Breast epithelium (tissue), 4 donors: ENCODE results near the gene TSR3. TPM values are rescaled to one million over a fixed set of nuclear protein-coding genes. Genes with fewer than 3 reads are reported as not detected.

ENCODE experiments used
- DNase-seq, 2 donors: peaks; one replicate each; pipeline ENCODE4 v3.0.0-alpha.2; 2019; ENCODE audit warnings: low spot score in 2 of 2
- H3K27ac ChIP-seq, 2 donors: fragments of 200-600 bp; sonication (generic) in 1 of 2; one replicate each; pipeline ENCODE4 v1.5.1; 2016 to 2019; ENCODE audit warnings: mild to moderate bottlenecking in 1 of 2
- H3K27me3 ChIP-seq, 2 donors: fragments of 200-600 bp; sonication (generic) in 1 of 2; one replicate each; pipeline versions ENCODE4 v1.5.1 to v1.6.0; 2017 to 2019; ENCODE audit warnings: control low read depth in 1 of 2, mild to moderate bottlenecking in 1 of 2
- H3K36me3 ChIP-seq: fragments of 200-600 bp; one replicate; pipeline ENCODE4 v1.5.1; 2019
- H3K4me1 ChIP-seq, 2 donors: fragments of 200-600 bp; sonication (generic); one replicate each; pipeline ENCODE4 v1.5.1; 2016 to 2019; ENCODE audit warnings: control low read depth in 1 of 2
- H3K4me3 ChIP-seq, 3 donors: fragments of 200-600 bp; sonication (generic); 1 replicate in 2 of 3; 2 replicates in 1 of 3; pipeline ENCODE4 v1.5.1; 2016 to 2019; ENCODE audit warnings: mild to moderate bottlenecking in 3 of 3, moderate library complexity in 2 of 3
- H3K9me3 ChIP-seq, 2 donors: fragments of 200-600 bp; sonication (generic) in 1 of 2; one replicate each; pipeline ENCODE4 v1.5.1; 2016 to 2019; ENCODE audit warnings: control low read depth in 1 of 2
- POLR2A ChIP-seq: fragments of 450-650 bp; IDR thresholded peaks from one replicate; pipeline ENCODE4 v1.6.1; 2016; ENCODE audit warnings: antibody characterized with exemption, mild to moderate bottlenecking, moderate library complexity
- POLR2AphosphoS5 ChIP-seq, 3 donors: sonication (generic); formaldehyde crosslinking; IDR thresholded peaks; one replicate each; pipeline ENCODE4 v1.6.1; 2017; ENCODE audit warnings: antibody characterized with exemption in 3 of 3
- intact Hi-C: fragments of 100-400 bp; cut with DNase I; formaldehyde crosslinking; loops from one replicate; pipeline ENCODE4 v1.15.1; 2023; ENCODE audit warnings: low total_unique reads
- total RNA-seq, 3 donors: library from RNA; depleted of rRNA; stranded (reverse); fragments of >200 nt; gene quantifications; one replicate each; pipeline ENCODE4 v1.1.0, GENCODE V29; 2016
- TF ChIP-seq, protein P1 (sequence below), 3 donors: fragments of 450-650 bp; IDR thresholded peaks; one replicate each; pipeline ENCODE4 v1.5.1; 2016 to 2017; ENCODE audit warnings: antibody characterized with exemption in 3 of 3, mild to moderate bottlenecking in 3 of 3, moderate library complexity in 3 of 3

TSR3 gene
- total RNA-seq, 3 donors from 2014 or later: 54.4 to 72.3 (median 59.6) TPM

GRCh38 chr16:1341495-1342420 lies 9.9 kb downstream of the TSR3 start:
- no peak overlapping the region for H3K27ac ChIP-seq
- intact Hi-C loops: no loop called here

DNA sequence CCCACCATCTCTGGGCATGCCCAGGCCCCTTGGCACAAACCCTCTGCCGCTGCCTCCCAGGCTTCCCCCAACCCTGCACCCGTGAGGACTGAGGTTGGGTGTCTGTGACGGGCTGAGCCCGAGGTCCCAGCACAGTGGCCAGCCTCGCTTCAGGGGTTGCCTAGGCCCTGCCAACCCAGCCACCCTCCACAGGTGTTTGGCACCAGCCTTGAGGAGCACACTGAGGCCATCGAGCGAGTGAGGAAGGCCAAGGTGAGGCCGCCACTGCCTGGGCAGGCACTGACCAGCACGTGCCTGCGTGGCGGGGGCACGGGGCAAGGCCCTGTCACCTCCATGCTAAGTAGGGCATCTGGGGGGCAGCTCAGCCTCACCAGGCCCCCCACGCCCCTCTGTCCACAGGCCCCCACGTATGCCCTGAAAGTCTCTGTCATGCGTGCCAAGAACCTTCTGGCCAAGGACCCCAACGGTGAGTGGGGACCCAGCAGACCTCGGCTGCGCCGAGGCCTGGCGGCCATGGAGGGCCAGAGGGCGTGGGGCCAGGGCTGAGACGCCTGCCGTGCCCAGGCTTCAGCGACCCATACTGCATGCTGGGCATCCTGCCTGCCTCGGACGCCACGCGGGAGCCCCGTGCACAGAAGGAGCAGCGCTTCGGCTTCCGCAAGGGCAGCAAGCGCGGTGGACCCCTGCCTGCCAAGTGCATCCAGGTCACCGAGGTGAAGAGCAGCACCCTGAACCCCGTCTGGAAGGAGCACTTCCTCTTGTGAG lies 10.8 kb downstream of the TSR3 start:
- intact Hi-C loops: no loop called here
- Histone ChIP-seq H3K4me1 (peaks cover 0 to 4% of the 10 kb centered on the region in 2 donors), H3K36me3 (no peaks in the 10 kb centered on the region), H3K27me3 (peaks cover 0 to under 1% of the 10 kb centered on the region in 2 donors), H3K4me3 (no peak overlapping the region), H3K9me3 (no peaks in the 10 kb centered on the region), H3K27ac (no peak overlapping the region)
- TF ChIP-seq, protein P1, sequence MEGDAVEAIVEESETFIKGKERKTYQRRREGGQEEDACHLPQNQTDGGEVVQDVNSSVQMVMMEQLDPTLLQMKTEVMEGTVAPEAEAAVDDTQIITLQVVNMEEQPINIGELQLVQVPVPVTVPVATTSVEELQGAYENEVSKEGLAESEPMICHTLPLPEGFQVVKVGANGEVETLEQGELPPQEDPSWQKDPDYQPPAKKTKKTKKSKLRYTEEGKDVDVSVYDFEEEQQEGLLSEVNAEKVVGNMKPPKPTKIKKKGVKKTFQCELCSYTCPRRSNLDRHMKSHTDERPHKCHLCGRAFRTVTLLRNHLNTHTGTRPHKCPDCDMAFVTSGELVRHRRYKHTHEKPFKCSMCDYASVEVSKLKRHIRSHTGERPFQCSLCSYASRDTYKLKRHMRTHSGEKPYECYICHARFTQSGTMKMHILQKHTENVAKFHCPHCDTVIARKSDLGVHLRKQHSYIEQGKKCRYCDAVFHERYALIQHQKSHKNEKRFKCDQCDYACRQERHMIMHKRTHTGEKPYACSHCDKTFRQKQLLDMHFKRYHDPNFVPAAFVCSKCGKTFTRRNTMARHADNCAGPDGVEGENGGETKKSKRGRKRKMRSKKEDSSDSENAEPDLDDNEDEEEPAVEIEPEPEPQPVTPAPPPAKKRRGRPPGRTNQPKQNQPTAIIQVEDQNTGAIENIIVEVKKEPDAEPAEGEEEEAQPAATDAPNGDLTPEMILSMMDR (IDR thresholded peaks at IDR 0.05): no peak
- TF ChIP-seq POLR2A (no peak), POLR2AphosphoS5 (IDR thresholded peaks at IDR 0.05) (no peak)
- no peak for DNase-seq

More at GRCh38 chr16:1341495-1342420, 9.9 kb downstream of the TSR3 start:
- DNase-seq: no peak
- Histone ChIP-seq H3K9me3 (no peaks in the 10 kb centered on the region), H3K4me3 (no peak overlapping the region), H3K36me3 (no peaks in the 10 kb centered on the region), H3K4me1 (peaks cover 0 to 4% of the 10 kb centered on the region in 2 donors), H3K27me3 (no peaks in the 10 kb centered on the region)
- TF ChIP-seq POLR2AphosphoS5 (IDR thresholded peaks at IDR 0.05): no peak
- TF ChIP-seq, protein P1 (IDR thresholded peaks at IDR 0.05): no peak
- no peak for TF ChIP-seq POLR2A

GRCh38 chr16:1338855-1339675 lies 12.6 kb downstream of the TSR3 start:
- DNase-seq: no peak
- intact Hi-C loops: no loop called here
- peaks cover 0 to 19% of the 10 kb centered on the region in 2 donors for H3K27me3 ChIP-seq

GRCh38 chr16:1338119-1338730 lies 13.5 kb downstream of the TSR3 start:
- H3K9me3 ChIP-seq: no peaks in the 10 kb centered on the region
- no peaks in the 10 kb centered on the region for H3K36me3 ChIP-seq
- no peak overlapping the region for H3K4me3 ChIP-seq
- peaks cover 11 to 16% of the 10 kb centered on the region in 2 donors for H3K4me1 ChIP-seq
- no peak for DNase-seq
- TF ChIP-seq POLR2A (no peak), POLR2AphosphoS5 (IDR thresholded peaks at IDR 0.05) (no peak)
- TF ChIP-seq, protein P1 (IDR thresholded peaks at IDR 0.05): no peak
- intact Hi-C loops: no loop called here
- peaks cover 6 to 28% of the 10 kb centered on the region in 2 donors for H3K27me3 ChIP-seq
- H3K27ac ChIP-seq: no peak overlapping the region

More at GRCh38 chr16:1338855-1339675, 12.6 kb downstream of the TSR3 start:
- TF ChIP-seq, protein P1 (IDR thresholded peaks at IDR 0.05): no peak
- TF ChIP-seq POLR2AphosphoS5 (IDR thresholded peaks at IDR 0.05): no peak
- no peak for TF ChIP-seq POLR2A
- Histone ChIP-seq H3K27ac (no peak overlapping the region), H3K4me1 (peaks cover 5 to 11% of the 10 kb centered on the region in 2 donors), H3K36me3 (no peaks in the 10 kb centered on the region), H3K9me3 (no peaks in the 10 kb centered on the region), H3K4me3 (no peak overlapping the region)
